RWPE2 (cell line): ENCODE data around the gene PDE7B.

Experiments used
- ATAC-seq: fragments of 200-7000 bp; cut with Tn5 transposase; 3 replicates; pipeline ENCODE4 v1.9.1; 2021; ENCODE audit warnings: low read depth
- DNase-seq: peaks from one replicate; pipeline ENCODE4 v3.0.0-alpha.2; 2020; ENCODE audit warnings: low spot score
- H3K27ac ChIP-seq: fragments of 450-650 bp; 2 replicates; pipeline ENCODE4 v1.5.1; 2017; ENCODE audit warnings: mild to moderate bottlenecking; ENCODE audit not compliant: poor library complexity, severe bottlenecking
- H3K27me3 ChIP-seq: fragments of 250-450 bp; sonication (Bioruptor Pico); 2 replicates; pipeline ENCODE4 v1.5.1; 2021; ENCODE audit warnings: mild to moderate bottlenecking, moderate library complexity; ENCODE audit not compliant: insufficient read depth, poor library complexity, severe bottlenecking
- H3K36me3 ChIP-seq: fragments of 250-450 bp; sonication (Bioruptor Pico); 2 replicates; pipeline ENCODE4 v1.5.1; 2020; ENCODE audit warnings: low read depth, mild to moderate bottlenecking, moderate library complexity
- H3K4me1 ChIP-seq: fragments of 250-450 bp; sonication (Bioruptor Pico); 2 replicates; pipeline ENCODE4 v1.5.1; 2021; ENCODE audit warnings: mild to moderate bottlenecking, moderate library complexity; ENCODE audit not compliant: insufficient read depth, poor library complexity, severe bottlenecking
- H3K4me3 ChIP-seq: fragments of 250-450 bp; sonication (Bioruptor Pico); 2 replicates; pipeline ENCODE4 v1.5.1; 2021; ENCODE audit warnings: mild to moderate bottlenecking, moderate library complexity; ENCODE audit not compliant: severe bottlenecking
- H3K9me3 ChIP-seq: fragments of 250-450 bp; sonication (Bioruptor Pico); 2 replicates; pipeline ENCODE4 v1.5.1; 2021; ENCODE audit warnings: mild to moderate bottlenecking, moderate library complexity; ENCODE audit not compliant: severe bottlenecking
- CTCF ChIP-seq: fragments of 450-650 bp; IDR thresholded peaks from one replicate; pipeline ENCODE4 v1.5.1; 2017; ENCODE audit warnings: mild to moderate bottlenecking, moderate library complexity; ENCODE audit not compliant: poor library complexity, severe bottlenecking

PDE7B gene

GRCh38 chr6:136226674-136227377, 375.3 kb downstream of the PDE7B start:
- H3K4me1 ChIP-seq = peaks cover 5% of the 10 kb centered on the region
- no peak overlapping the region for H3K27ac ChIP-seq
- H3K36me3 ChIP-seq = peaks cover 5% of the 10 kb centered on the region; the same call in 1 of the 2 replicates
- H3K9me3 ChIP-seq = no peaks in the 10 kb centered on the region
- H3K27me3 ChIP-seq = no peaks in the 10 kb centered on the region
- TF ChIP-seq CTCF = no peak
- peak; percentile 31; the same call in 2 of the 3 replicates for ATAC-seq
- no peak for DNase-seq
- H3K4me3 ChIP-seq = no peak overlapping the region

GRCh38 chr6:136228814-136229213, 377.3 kb downstream of the PDE7B start:
- no peak for TF ChIP-seq CTCF
- Histone ChIP-seq H3K36me3 (peaks cover 17% of the 10 kb centered on the region), H3K9me3 (no peaks in the 10 kb centered on the region), H3K27me3 (no peaks in the 10 kb centered on the region), H3K4me3 (no peak overlapping the region), H3K27ac (no peak overlapping the region), H3K4me1 (peaks cover 5% of the 10 kb centered on the region)
- DNase-seq (no peak), ATAC-seq (no peak)

- TF ChIP-seq CTCF = no peak
- ATAC-seq (no peak), DNase-seq (no peak)
- Histone ChIP-seq H3K4me1 (peaks cover 5% of the 10 kb centered on the region), H3K36me3 (peaks cover 17% of the 10 kb centered on the region), H3K27ac (no peak overlapping the region), H3K9me3 (no peaks in the 10 kb centered on the region), H3K27me3 (no peaks in the 10 kb centered on the region), H3K4me3 (no peak overlapping the region)
These were observed 378.8 kb downstream of the PDE7B start for GRCh38 chr6:136230219-136230853.

GRCh38 chr6:136232701-136233100, 381.2 kb downstream of the PDE7B start:
- no peaks in the 10 kb centered on the region for H3K27me3 ChIP-seq
- no peaks in the 10 kb centered on the region for H3K9me3 ChIP-seq
- no peak overlapping the region for H3K4me3 ChIP-seq
- no peak overlapping the region for H3K27ac ChIP-seq
- no peak for DNase-seq
- no peak for TF ChIP-seq CTCF
- no peaks in the 10 kb centered on the region for H3K4me1 ChIP-seq
- peaks cover 17% of the 10 kb centered on the region for H3K36me3 ChIP-seq
- ATAC-seq = no peak

- peak; percentile 64; the same call in 1 of the 3 replicates for ATAC-seq
- no peak for DNase-seq
- no peak overlapping the region for H3K27ac ChIP-seq
- H3K4me1 ChIP-seq = no peaks in the 10 kb centered on the region
- H3K4me3 ChIP-seq = no peak overlapping the region
- no peaks in the 10 kb centered on the region for H3K27me3 ChIP-seq
- peaks cover 39% of the 10 kb centered on the region for H3K36me3 ChIP-seq
- H3K9me3 ChIP-seq = no peaks in the 10 kb centered on the region
- TF ChIP-seq CTCF = no peak
These were observed 383.7 kb downstream of the PDE7B start for GRCh38 chr6:136235233-136235564.
